OCI-LY3 (cell line): Measurements from ENCODE around the gene OXT.

Experiments
- H2AFZ ChIP-seq: fragments of 200-600, 300-600 bp; shearing (Covaris generic); 2 replicates; pipeline ENCODE4 v1.6.0; 2014; ENCODE audit warnings: antibody characterized with exemption, low read depth, low read length
- H3K27ac ChIP-seq: fragments of 200-600, 300-600 bp; sonication (generic); 2 replicates; pipeline ENCODE4 v1.5.1; 2014; ENCODE audit warnings: mild to moderate bottlenecking, low read length, moderate library complexity, mixed read lengths
- H3K27me3 ChIP-seq: fragments of 200-600, 300-600 bp; sonication (generic); 2 replicates; pipeline ENCODE4 v1.6.1; 2014; ENCODE audit warnings: low read depth, low read length, mixed read lengths
- H3K36me3 ChIP-seq: fragments of 200-600, 300-600 bp; sonication (generic); replicated peaks from 2 replicates; pipeline ENCODE3; 2014; ENCODE audit warnings: low read depth, low read length, mixed read lengths
- H3K4me1 ChIP-seq: fragments of 300-600, 200-600 bp; sonication (generic); 2 replicates; pipeline ENCODE4 v1.6.1; 2014; ENCODE audit warnings: low read length, mixed read lengths
- H3K4me2 ChIP-seq: fragments of 200-600, 300-600 bp; sonication (generic); 2 replicates; pipeline ENCODE4 v1.6.1; 2014; ENCODE audit warnings: low read length, mixed read lengths
- H3K4me3 ChIP-seq: fragments of 300-600, 200-600 bp; sonication (generic); 2 replicates; pipeline ENCODE4 v1.5.1; 2014; ENCODE audit warnings: antibody characterized with exemption, mild to moderate bottlenecking, low read length, moderate library complexity
- H3K79me2 ChIP-seq: fragments of 300-600, 200-600 bp; shearing (Covaris generic); 2 replicates; pipeline ENCODE4 v1.6.1; 2014; ENCODE audit warnings: mild to moderate bottlenecking, low read length, mixed read lengths
- H3K9ac ChIP-seq: fragments of 300-600, 200-600 bp; shearing (Covaris generic); 2 replicates; pipeline ENCODE4 v1.6.0; 2014; ENCODE audit warnings: mild to moderate bottlenecking, low read length, moderate library complexity
- H3K9me3 ChIP-seq: fragments of 200-600, 300-600 bp; shearing (Covaris generic); 2 replicates; pipeline ENCODE4 v1.6.1; 2014; ENCODE audit warnings: low read length, mixed read lengths; ENCODE audit not compliant: insufficient read depth
- H4K20me1 ChIP-seq: fragments of 200-600, 300-600 bp; sonication (generic); 2 replicates; pipeline ENCODE4 v1.6.1; 2016; ENCODE audit warnings: low read length, mixed read lengths; ENCODE audit not compliant: insufficient read depth
- EZH2phosphoT487 ChIP-seq: fragments of 200-600 bp; shearing (Covaris generic); IDR thresholded peaks from 2 replicates; pipeline ENCODE4 v1.6.1; 2018; ENCODE audit warnings: antibody characterized with exemption, mixed run types, low read depth
- TF ChIP-seq, protein P1 (sequence below): fragments of 200-600, 300-600 bp; sonication (generic); IDR thresholded peaks from 2 replicates; pipeline ENCODE4 v1.5.1; 2014; ENCODE audit warnings: antibody characterized with exemption, low read length, low read depth

Gene OXT

DNA sequence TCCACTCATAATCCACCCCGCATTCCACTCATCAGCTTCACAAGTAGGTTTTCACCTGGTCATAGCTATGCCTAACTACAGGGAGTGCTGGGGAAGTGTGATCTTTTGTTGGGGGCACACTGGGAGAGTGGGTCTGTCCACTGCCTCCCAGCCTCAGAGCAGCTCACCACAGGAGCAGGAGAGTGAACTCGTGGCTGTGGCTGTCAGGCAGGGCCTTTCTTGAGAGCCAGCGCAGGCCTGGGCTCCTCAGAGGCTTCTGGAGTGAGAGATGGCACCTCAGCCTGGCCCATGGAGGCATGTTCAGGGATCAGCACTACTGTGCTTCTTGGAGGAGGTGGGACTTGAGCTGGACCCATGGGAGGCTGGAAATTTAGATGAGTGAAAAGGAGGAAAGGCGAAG, 32.0 kb upstream of the OXT start:
- H3K27me3 ChIP-seq = no peaks in the 10 kb centered on the region
- no peak overlapping the region for H2AFZ ChIP-seq
- TF ChIP-seq, protein P1, sequence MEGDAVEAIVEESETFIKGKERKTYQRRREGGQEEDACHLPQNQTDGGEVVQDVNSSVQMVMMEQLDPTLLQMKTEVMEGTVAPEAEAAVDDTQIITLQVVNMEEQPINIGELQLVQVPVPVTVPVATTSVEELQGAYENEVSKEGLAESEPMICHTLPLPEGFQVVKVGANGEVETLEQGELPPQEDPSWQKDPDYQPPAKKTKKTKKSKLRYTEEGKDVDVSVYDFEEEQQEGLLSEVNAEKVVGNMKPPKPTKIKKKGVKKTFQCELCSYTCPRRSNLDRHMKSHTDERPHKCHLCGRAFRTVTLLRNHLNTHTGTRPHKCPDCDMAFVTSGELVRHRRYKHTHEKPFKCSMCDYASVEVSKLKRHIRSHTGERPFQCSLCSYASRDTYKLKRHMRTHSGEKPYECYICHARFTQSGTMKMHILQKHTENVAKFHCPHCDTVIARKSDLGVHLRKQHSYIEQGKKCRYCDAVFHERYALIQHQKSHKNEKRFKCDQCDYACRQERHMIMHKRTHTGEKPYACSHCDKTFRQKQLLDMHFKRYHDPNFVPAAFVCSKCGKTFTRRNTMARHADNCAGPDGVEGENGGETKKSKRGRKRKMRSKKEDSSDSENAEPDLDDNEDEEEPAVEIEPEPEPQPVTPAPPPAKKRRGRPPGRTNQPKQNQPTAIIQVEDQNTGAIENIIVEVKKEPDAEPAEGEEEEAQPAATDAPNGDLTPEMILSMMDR = no peak
- H3K9ac ChIP-seq = no peak overlapping the region
- no peaks in the 10 kb centered on the region for H3K4me1 ChIP-seq
- H3K9me3 ChIP-seq = no peaks in the 10 kb centered on the region
- H3K27ac ChIP-seq = no peak overlapping the region
- peaks cover 42% of the 10 kb centered on the region for H3K36me3 ChIP-seq
- no peak overlapping the region for H3K4me3 ChIP-seq
- H4K20me1 ChIP-seq = no peaks in the 10 kb centered on the region
- no peak overlapping the region for H3K4me2 ChIP-seq
- H3K79me2 ChIP-seq = no peaks in the 10 kb centered on the region

DNA sequence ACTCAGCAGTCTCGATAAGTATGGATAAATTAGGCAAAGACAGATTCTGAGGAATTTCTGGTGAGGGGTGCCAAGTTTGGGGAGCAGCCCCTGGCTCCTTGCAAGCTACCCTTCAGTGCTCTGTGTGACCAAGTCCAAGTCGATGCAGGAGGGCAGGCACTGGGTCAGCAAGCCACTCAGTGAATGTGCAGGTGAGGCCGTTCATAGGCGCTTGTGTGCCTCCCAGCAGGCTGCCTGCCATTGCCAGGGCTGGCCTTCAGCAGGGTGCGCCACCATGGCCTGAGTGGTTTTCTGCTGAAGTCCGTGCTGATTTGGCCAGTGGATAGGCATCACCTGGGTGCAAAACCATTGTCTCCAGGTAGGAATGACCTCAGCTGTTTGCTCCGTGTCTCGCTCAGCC, 31.3 kb upstream of the OXT start:
- no peak overlapping the region for H2AFZ ChIP-seq
- no peak overlapping the region for H3K27ac ChIP-seq
- no peaks in the 10 kb centered on the region for H4K20me1 ChIP-seq
- H3K4me1 ChIP-seq = peaks cover 4% of the 10 kb centered on the region
- H3K4me3 ChIP-seq = no peak overlapping the region
- no peak overlapping the region for H3K4me2 ChIP-seq
- no peak overlapping the region for H3K9ac ChIP-seq
- peaks cover 42% of the 10 kb centered on the region for H3K36me3 ChIP-seq
- H3K27me3 ChIP-seq = no peaks in the 10 kb centered on the region
- TF ChIP-seq, protein P1 = no peak
- no peak for TF ChIP-seq EZH2phosphoT487
- no peaks in the 10 kb centered on the region for H3K79me2 ChIP-seq
- H3K9me3 ChIP-seq = no peaks in the 10 kb centered on the region

DNA sequence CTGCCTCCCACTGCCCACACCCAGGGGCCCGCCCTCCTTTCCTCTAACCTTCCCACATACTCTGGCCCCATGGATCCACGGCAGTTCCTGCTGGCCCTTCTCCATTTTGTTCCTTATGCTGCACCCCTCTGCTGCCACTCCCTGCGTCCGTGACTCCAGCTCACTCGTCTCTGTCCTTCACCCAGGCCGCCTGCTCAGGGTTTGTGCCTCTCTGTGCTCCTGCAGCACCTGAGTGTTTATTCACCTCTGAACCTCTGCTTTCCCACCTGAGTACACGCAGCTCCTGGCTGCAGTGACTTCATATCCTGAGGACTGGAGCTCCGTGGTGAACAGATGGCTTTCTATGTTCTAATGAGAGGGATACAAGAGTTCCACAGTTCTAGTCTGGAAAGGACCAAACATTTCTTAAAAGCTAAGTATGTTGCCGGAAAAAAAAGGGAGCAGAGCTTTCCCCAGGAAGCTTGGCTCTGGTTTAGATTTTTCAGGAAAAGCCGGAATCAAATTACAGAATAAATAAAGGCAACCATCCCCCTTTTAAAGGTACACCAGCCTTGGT, 29.5 kb upstream of the OXT start:
- Histone ChIP-seq H3K36me3 (peaks cover 27% of the 10 kb centered on the region), H2AFZ (no peak overlapping the region), H3K79me2 (peaks cover 10% of the 10 kb centered on the region), H3K4me2 (no peak overlapping the region), H4K20me1 (no peaks in the 10 kb centered on the region; the same call in 1 of the 2 replicates), H3K4me3 (no peak overlapping the region), H3K27me3 (no peaks in the 10 kb centered on the region), H3K9me3 (no peaks in the 10 kb centered on the region), H3K27ac (no peak overlapping the region), H3K9ac (no peak overlapping the region), H3K4me1 (peaks cover 7% of the 10 kb centered on the region)
- TF ChIP-seq, protein P1 = no peak
- no peak for TF ChIP-seq EZH2phosphoT487

DNA sequence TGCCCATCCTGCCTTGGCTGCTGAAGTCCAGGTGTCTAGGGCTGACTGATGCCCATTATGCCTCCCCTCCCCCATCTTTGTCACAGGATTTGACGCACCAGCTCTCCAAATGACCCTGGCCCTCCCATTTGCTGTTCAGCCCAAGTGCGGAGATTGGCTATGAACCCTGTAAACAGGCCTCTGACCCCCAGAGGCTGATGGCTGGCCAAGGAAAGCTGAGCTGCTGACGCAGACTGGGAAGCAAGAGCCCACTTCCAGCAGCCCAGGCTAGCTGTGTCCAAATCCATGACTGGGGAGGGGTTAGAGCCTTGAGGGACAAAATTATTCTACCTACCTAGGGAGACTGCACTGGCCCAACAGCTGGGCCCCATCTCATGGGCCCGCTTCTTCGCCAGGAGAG, 28.8 kb upstream of the OXT start:
- Histone ChIP-seq H3K9ac (no peak overlapping the region), H3K27ac (no peak overlapping the region), H3K4me2 (no peak overlapping the region), H3K4me1 (peaks cover 13% of the 10 kb centered on the region), H4K20me1 (no peaks in the 10 kb centered on the region; the same call in 1 of the 2 replicates), H3K9me3 (no peaks in the 10 kb centered on the region), H3K27me3 (no peaks in the 10 kb centered on the region), H2AFZ (no peak overlapping the region), H3K36me3 (peaks cover 23% of the 10 kb centered on the region), H3K4me3 (no peak overlapping the region), H3K79me2 (peaks cover 17% of the 10 kb centered on the region)
- no peak for TF ChIP-seq EZH2phosphoT487
- TF ChIP-seq, protein P1 = no peak
